ENCODE results near the gene TBC1D9.

TBC1D9 gene

DNA sequence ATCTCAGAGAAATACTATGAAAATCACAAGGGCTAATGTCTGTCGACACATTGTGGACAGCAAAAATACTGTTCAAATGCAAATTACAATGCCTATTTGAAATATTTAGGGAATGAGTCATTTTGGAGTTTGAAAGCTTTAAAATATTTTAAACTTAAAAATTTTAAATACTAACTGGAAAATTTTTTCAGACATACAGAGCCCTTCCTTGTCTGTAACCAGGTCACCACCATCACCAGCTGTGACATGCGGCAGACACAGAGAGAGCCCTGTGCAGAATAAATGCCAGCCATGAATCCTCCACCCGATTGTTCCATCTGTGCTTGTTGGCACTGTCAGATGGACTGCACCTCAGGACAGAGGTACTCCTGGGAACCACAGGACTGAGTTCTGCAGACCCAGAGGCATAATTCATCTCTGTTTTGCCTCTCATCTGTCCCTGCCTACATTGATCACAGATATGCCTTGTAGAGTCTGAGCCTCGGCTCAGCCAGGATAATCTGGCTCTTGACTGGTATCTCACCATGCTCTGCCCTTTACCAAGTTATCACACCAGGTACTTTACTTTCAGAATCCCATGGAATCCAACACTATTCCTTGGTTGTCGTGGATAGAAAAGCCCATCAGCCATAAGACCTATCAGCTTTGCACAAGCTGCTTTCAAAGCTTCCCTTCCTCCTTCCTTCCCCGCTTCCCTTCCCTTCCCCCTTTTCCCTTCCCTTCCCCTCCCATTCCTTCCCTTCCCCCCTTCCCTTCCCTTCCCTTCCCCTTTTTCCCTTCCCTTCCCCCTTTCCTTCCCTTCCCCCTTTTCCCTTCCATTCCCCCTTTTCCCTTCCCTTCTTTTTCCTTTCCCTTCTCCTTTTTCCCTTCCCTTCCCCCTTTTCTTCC is 67.2 kb downstream of the TBC1D9 start:
- peak; percentile 23 for DNase-seq (ENCODE audit: low read depth)
- no peak overlapping the region for H3K4me3 ChIP-seq (replicated peaks; ENCODE audit: low read depth, low read length)
- TF ChIP-seq, protein P1, sequence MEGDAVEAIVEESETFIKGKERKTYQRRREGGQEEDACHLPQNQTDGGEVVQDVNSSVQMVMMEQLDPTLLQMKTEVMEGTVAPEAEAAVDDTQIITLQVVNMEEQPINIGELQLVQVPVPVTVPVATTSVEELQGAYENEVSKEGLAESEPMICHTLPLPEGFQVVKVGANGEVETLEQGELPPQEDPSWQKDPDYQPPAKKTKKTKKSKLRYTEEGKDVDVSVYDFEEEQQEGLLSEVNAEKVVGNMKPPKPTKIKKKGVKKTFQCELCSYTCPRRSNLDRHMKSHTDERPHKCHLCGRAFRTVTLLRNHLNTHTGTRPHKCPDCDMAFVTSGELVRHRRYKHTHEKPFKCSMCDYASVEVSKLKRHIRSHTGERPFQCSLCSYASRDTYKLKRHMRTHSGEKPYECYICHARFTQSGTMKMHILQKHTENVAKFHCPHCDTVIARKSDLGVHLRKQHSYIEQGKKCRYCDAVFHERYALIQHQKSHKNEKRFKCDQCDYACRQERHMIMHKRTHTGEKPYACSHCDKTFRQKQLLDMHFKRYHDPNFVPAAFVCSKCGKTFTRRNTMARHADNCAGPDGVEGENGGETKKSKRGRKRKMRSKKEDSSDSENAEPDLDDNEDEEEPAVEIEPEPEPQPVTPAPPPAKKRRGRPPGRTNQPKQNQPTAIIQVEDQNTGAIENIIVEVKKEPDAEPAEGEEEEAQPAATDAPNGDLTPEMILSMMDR (IDR thresholded peaks at IDR 0.05; ENCODE audit: low read length, missing control alignments), result no peak

DNA sequence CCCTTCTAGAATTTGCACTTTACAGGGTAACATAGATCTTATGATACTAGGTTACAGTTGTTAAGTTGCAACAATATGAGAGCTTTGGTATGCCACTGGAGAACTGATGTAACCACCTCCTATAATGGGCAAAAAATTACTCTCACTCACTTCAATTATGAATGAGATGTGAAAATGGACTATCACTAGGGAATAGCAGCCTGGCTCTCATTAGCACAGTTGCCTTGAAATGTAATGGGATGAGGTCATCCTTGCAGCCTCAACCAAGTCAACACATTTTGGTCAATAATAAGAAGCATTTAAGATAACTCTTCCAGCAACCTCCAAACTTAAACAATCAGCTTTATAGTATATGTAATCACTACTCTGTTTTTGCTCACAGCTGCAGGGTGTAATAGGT is 69.4 kb downstream of the TBC1D9 start:
- TF ChIP-seq, protein P1 (IDR thresholded peaks at IDR 0.05; ENCODE audit: low read length, missing control alignments), result no peak
- no peak for DNase-seq (ENCODE audit: low read depth)
- H3K4me3 ChIP-seq (replicated peaks; ENCODE audit: low read depth, low read length), result no peak overlapping the region

DNA sequence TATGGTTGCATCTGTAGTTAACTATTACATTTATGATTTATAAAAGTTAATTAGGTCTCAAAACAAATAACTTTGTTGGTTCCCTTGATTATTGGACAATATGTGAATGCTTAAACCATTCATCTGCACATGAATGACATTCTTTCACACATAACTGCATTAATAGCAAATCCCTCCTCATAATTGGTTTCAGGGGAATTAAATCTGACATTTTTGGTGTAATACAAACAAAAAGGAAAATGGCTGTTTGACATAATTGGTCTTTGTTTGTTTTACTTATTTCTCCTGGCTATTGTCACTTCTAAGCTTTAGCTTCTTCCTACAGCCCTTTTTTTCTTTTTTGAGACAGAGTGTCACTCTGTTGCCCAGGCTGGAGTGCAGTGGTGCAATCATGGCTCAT is 71.9 kb downstream of the TBC1D9 start:
- no peak for DNase-seq (ENCODE audit: low read depth)
- no peak overlapping the region for H3K4me3 ChIP-seq (replicated peaks; ENCODE audit: low read depth, low read length)
- TF ChIP-seq, protein P1 (IDR thresholded peaks at IDR 0.05; ENCODE audit: low read length, missing control alignments), result no peak

DNA sequence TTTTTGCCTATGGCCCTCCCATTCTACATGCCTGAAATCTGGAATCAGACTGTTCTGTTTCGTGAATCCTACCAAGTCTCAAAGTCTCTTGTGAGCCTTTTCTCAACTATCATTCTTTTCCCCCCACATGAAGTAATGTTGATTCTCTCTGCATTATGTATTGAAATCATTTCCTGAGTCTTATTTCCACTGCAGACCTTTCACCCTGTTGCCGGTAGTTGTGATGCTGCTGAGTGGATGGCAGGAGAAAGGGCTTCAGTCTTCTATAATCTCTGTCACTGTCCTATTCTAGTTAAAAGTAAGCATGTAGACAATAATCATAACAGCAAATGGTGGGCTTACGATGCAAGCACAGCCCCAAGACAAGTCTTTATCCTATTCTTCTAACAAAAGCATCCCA is 75.0 kb downstream of the TBC1D9 start:
- no peak overlapping the region for H3K4me3 ChIP-seq (replicated peaks; ENCODE audit: low read depth, low read length)
- TF ChIP-seq, protein P1 (IDR thresholded peaks at IDR 0.05; ENCODE audit: low read length, missing control alignments), result no peak
- peak; percentile 19 for DNase-seq (ENCODE audit: low read depth)

DNA sequence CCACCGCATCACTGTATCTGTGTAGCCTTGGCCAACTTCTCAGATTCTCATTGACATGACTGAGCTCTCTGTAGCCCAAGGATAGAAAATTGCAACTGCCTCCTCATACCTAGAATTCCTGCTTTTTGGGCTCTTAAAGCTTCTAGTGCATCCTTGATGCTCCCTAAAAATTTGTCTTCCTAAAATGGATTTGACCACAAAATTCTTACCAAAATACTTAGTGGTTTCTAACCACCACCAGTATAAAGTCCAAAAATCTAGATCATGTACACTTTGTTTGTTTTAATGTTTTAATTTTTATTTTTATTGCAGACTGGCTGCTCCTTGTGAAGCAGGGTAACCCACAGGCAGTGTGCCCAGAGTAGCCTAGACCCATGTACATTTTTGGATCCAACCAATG is 75.5 kb downstream of the TBC1D9 start:
- H3K4me3 ChIP-seq (replicated peaks; ENCODE audit: low read depth, low read length), result no peak overlapping the region
- DNase-seq (ENCODE audit: low read depth), result no peak
- TF ChIP-seq, protein P1 (IDR thresholded peaks at IDR 0.05; ENCODE audit: low read length, missing control alignments), result no peak

DNA sequence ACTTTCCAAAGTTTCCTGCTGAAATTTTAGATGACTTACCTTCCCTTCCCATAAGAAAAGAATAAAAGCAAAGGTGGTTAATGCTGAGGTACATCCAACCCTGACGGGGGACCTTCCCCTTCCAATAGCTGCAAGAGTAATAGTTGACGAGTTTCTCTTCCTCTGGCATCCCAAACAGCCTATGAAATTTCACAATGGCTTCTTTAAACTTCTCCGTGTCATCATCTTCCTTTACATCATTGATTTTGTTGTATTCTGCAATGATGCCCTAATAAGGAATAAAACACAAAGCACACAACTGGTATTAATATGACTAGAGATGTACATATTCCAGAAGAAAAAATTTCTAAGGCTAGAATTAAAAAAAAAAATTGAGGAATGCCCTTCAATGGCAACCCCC is 76.6 kb downstream of the TBC1D9 start:
- TF ChIP-seq, protein P1 (IDR thresholded peaks at IDR 0.05; ENCODE audit: low read length, missing control alignments), result no peak
- no peak overlapping the region for H3K4me3 ChIP-seq (replicated peaks; ENCODE audit: low read depth, low read length)
- DNase-seq (ENCODE audit: low read depth), result no peak
